Measurements from ENCODE around the gene CCDC159.

DNA sequence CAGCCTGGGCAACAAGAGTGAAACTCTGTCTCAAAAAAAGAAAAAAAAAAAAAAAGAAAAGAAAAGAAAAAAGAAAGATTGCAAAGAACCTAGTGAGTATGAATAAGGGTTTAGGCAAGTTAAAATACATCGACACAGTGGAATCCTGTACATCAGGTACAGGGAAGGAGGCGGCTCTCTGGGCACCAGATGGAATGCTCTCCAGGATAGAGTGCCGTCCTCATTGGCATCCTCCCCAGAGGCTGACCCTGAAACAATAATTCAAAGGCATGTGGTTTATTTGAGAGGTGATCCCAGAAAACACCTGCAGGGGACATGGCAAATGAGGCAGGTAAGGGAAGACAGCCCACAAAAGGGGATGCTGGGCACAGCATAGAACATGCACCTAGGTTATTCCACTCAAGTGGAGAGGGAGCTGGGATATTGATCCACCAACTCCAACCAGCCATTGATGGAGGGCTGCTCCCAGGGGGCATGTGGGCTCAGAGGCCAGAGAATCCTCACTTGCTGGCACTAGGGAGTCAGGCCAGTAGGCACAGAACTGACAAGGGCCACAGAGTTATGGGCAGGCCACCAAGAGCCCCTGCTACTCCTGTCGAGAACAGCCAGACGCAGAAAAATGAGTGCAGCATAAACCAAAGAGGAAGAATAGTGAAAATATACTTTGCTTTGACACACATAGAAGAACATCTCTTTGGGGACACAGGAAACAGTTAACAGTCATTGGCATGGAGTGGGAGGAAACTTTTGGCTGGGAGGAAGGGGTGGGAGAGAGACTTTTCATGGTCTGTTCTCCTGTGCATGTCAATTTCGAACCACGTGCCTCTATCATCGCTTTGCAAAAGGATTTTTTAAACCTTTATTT is 46.1 kb upstream of the CCDC159 start:
- TF ChIP-seq CEBPB (IDR thresholded peaks at IDR 0.05): no peak
- TF ChIP-seq MAX (IDR thresholded peaks at IDR 0.05): no peak
- TF ChIP-seq EP300 (IDR thresholded peaks at IDR 0.05; ENCODE audit: borderline replicate concordance): no peak
- TF ChIP-seq RAD21 (IDR thresholded peaks at IDR 0.05; ENCODE audit: low read depth): no peak
- TF ChIP-seq CREB1 (IDR thresholded peaks at IDR 0.05; ENCODE audit: low read depth): no peak
- no peak for TF ChIP-seq TAF1 (IDR thresholded peaks at IDR 0.05; ENCODE audit: low read depth)
- TF ChIP-seq ZBTB7A (IDR thresholded peaks at IDR 0.05; ENCODE audit: low read depth): no peak
- TF ChIP-seq YY1 (IDR thresholded peaks at IDR 0.05; ENCODE audit: low read depth): no peak
- TF ChIP-seq TCF12 (IDR thresholded peaks at IDR 0.05; ENCODE audit: low read depth): no peak
- no peak for TF ChIP-seq TEAD4 (IDR thresholded peaks at IDR 0.05)
- TF ChIP-seq, protein P1, sequence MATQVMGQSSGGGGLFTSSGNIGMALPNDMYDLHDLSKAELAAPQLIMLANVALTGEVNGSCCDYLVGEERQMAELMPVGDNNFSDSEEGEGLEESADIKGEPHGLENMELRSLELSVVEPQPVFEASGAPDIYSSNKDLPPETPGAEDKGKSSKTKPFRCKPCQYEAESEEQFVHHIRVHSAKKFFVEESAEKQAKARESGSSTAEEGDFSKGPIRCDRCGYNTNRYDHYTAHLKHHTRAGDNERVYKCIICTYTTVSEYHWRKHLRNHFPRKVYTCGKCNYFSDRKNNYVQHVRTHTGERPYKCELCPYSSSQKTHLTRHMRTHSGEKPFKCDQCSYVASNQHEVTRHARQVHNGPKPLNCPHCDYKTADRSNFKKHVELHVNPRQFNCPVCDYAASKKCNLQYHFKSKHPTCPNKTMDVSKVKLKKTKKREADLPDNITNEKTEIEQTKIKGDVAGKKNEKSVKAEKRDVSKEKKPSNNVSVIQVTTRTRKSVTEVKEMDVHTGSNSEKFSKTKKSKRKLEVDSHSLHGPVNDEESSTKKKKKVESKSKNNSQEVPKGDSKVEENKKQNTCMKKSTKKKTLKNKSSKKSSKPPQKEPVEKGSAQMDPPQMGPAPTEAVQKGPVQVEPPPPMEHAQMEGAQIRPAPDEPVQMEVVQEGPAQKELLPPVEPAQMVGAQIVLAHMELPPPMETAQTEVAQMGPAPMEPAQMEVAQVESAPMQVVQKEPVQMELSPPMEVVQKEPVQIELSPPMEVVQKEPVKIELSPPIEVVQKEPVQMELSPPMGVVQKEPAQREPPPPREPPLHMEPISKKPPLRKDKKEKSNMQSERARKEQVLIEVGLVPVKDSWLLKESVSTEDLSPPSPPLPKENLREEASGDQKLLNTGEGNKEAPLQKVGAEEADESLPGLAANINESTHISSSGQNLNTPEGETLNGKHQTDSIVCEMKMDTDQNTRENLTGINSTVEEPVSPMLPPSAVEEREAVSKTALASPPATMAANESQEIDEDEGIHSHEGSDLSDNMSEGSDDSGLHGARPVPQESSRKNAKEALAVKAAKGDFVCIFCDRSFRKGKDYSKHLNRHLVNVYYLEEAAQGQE (IDR thresholded peaks at IDR 0.05; ENCODE audit: low read depth): no peak
